GM20000 (cell line): ENCODE data around the gene LY86.

Source experiments
- DNase-seq: peaks from one replicate; pipeline ENCODE4 v3.0.0; 2012; ENCODE audit warnings: low spot score
- CTCF ChIP-seq: IDR thresholded peaks from 2 replicates; pipeline ENCODE4 v1.5.1; 2012; ENCODE audit warnings: mild to moderate bottlenecking, control low read depth; ENCODE audit errors: extremely low read depth, missing control alignments

Gene LY86

GRCh38 chr6:6624269-6624990 lies 35.9 kb downstream of the LY86 start:
- DNase-seq, result no peak
- TF ChIP-seq CTCF, result no peak

GRCh38 chr6:6626187-6626586 lies 37.7 kb downstream of the LY86 start:
- DNase-seq, result no peak
- TF ChIP-seq CTCF, result no peak

GRCh38 chr6:6629402-6629801 lies 40.9 kb downstream of the LY86 start:
- DNase-seq, result no peak
- TF ChIP-seq CTCF, result no peak

- no peak for TF ChIP-seq CTCF
- no peak for DNase-seq
Measured at GRCh38 chr6:6631053-6631452, 42.5 kb downstream of the LY86 start.

- TF ChIP-seq CTCF, result no peak
Measured at GRCh38 chr6:6631534-6632276, 43.2 kb downstream of the LY86 start.

GRCh38 chr6:6633898-6634734 lies 45.6 kb downstream of the LY86 start:
- no peak for DNase-seq
- TF ChIP-seq CTCF, result no peak

More at GRCh38 chr6:6631534-6632276, 43.2 kb downstream of the LY86 start:
- DNase-seq, result no peak

GRCh38 chr6:6634735-6635075 lies 46.2 kb downstream of the LY86 start:
- no peak for DNase-seq
- no peak for TF ChIP-seq CTCF
